K562 (cell line): Measurements from ENCODE around the gene CNGA1. TPM values are rescaled to one million over a fixed set of nuclear protein-coding genes. Genes with fewer than 3 reads are reported as not detected.

ENCODE experiments used
- CEBPZ ChIP-seq: fragments of 150-350 bp; IDR thresholded peaks from 2 replicates; pipeline ENCODE4 v1.6.1; 2014; ENCODE audit warnings: low read depth, mild to moderate bottlenecking, low read length, borderline replicate concordance
- E4F1 ChIP-seq: fragments of 250-450 bp; sonication (Bioruptor Pico); IDR thresholded peaks from 2 replicates; pipeline ENCODE4 v1.5.0; 2021; ENCODE audit warnings: mild to moderate bottlenecking, borderline replicate concordance
- EHMT2 ChIP-seq: fragments of 450-650 bp; IDR thresholded peaks from 2 replicates; pipeline ENCODE4 v1.6.1; 2018; ENCODE audit warnings: antibody characterized with exemption
- ELK1 ChIP-seq: sonication (generic); formaldehyde crosslinking; IDR thresholded peaks from 2 replicates; pipeline ENCODE4 v1.8.1; 2022; ENCODE audit warnings: missing genetic modification reagents
- HNRNPL ChIP-seq: fragments of 200-400 bp; formaldehyde crosslinking; IDR thresholded peaks from 2 replicates; pipeline ENCODE4 v1.6.1; 2017; ENCODE audit warnings: low read depth, mild to moderate bottlenecking, low read length
- IRF2 ChIP-seq: sonication (generic); formaldehyde crosslinking; IDR thresholded peaks from 2 replicates; pipeline ENCODE4 v1.8.1; 2022; ENCODE audit warnings: mild to moderate bottlenecking, missing genetic modification reagents
- MAFK ChIP-seq: IDR thresholded peaks from 2 replicates; pipeline ENCODE4 v1.6.1; 2011; ENCODE audit warnings: low read length, improper control_type of control experiment
- NFIC ChIP-seq: fragments of 450-650 bp; IDR thresholded peaks from 2 replicates; pipeline ENCODE4 v1.6.1; 2017; ENCODE audit warnings: mild to moderate bottlenecking, inconsistent platforms
- NKRF ChIP-seq: fragments of 450-650 bp; IDR thresholded peaks from 2 replicates; pipeline ENCODE4 v1.6.1; 2016; ENCODE audit warnings: borderline replicate concordance
- POLR2AphosphoS2 ChIP-seq: IDR thresholded peaks from 2 replicates; pipeline ENCODE4 v1.6.1; 2012; ENCODE audit warnings: low read length, improper control_type of control experiment
- STAG1 ChIP-seq: sonication (generic); formaldehyde crosslinking; IDR thresholded peaks from 2 replicates; pipeline ENCODE4 v1.5.0; 2020; ENCODE audit warnings: missing genetic modification reagents, borderline replicate concordance
- TAF9B ChIP-seq: fragments of 450-650 bp; IDR thresholded peaks from 2 replicates; pipeline ENCODE4 v1.6.1; 2018; ENCODE audit warnings: mild to moderate bottlenecking; ENCODE audit not compliant: partially characterized antibody
- ZNF212 ChIP-seq: fragments of 450-650 bp; formaldehyde crosslinking; IDR thresholded peaks from 2 replicates; pipeline ENCODE4 v1.4.0; 2020; ENCODE audit warnings: mild to moderate bottlenecking
- ZNF24 ChIP-seq: fragments of 450-650 bp; IDR thresholded peaks from 2 replicates; pipeline ENCODE4 v1.6.1; 2016
- ZNF592 ChIP-seq: fragments of 450-650 bp; IDR thresholded peaks from 2 replicates; pipeline ENCODE4 v1.6.1; 2017; ENCODE audit warnings: antibody characterized with exemption, mild to moderate bottlenecking
- polyA plus RNA-seq, 8 experiments: library from polyadenylated mRNA; depleted of rRNA in 4 of 8; stranded (reverse) in 5 of 8; unstranded in 3 of 8; fragments of >200 nt; fragmentation: Nextera tagmentation in 2 of 8; fragmentation: Illumina TruSeq in 1 of 8; extraction: Ambion mirVana in 2 of 8; extraction: Trizol in 1 of 8; gene quantifications; 2 replicates each; pipeline versions ENCODE4 v1.2.1 to v1.2.3, GENCODE V29; 2011 to 2014; ENCODE audit warnings: inconsistent platforms in 1 of 8, missing spikeins in 1 of 8
- total RNA-seq, 7 experiments: library from RNA; depleted of rRNA in 6 of 7; stranded (reverse); fragments of >200 nt in 6 of 7; fragmentation: Illumina TruSeq in 2 of 7; extraction: Trizol in 2 of 7; gene quantifications; 2 replicates each; pipeline versions ENCODE4 v1.2.1 to v1.2.3, GENCODE V29; 2011 to 2021; ENCODE audit warnings: low replicate concordance in 1 of 7

Gene CNGA1
- total and polyA plus RNA-seq, 9 of the 15 experiments (the other 6 are each of a cell fraction or from before 2014, with no cell fraction given) = 0.03 to 0.29 (median 0.04) TPM; not detected in 5

- 0 out of 2 replicates have a peak, but pooled peaks have one; percentile 43 for TF ChIP-seq ZNF592
- no peak for TF ChIP-seq POLR2AphosphoS2
- no peak for TF ChIP-seq EHMT2
- no peak for TF ChIP-seq TAF9B
- TF ChIP-seq STAG1 (CRISPR knock-in tag) = no peak
- TF ChIP-seq ZNF212 (CRISPR knock-in tag) = no peak
- TF ChIP-seq IRF2 = no peak
- TF ChIP-seq MAFK = no peak
- TF ChIP-seq NFIC = peak; percentile 92; the same call in 1 of the 2 replicates
- TF ChIP-seq NKRF = peak; percentile 19; the same call in 1 of the 2 replicates
- TF ChIP-seq ZNF24 = no peak
- TF ChIP-seq ELK1 = no peak
- TF ChIP-seq E4F1 (CRISPR knock-in tag) = no peak
- no peak for TF ChIP-seq CEBPZ
- no peak for TF ChIP-seq HNRNPL
Observed at GRCh38 chr4:47914926-47915237, 101.6 kb downstream of the CNGA1 start (continued).
